PFSK-1 (cell line): ENCODE measurements around the gene SETD6.

Experiments used
- POLR2AphosphoS5 ChIP-seq: IDR thresholded peaks from 2 replicates; pipeline ENCODE4 v1.6.1; 2012; ENCODE audit warnings: low read depth, mild to moderate bottlenecking, control low read depth, low read length, moderate library complexity
- SIN3A ChIP-seq: IDR thresholded peaks from 2 replicates; pipeline ENCODE4 v1.6.1; 2012; ENCODE audit warnings: mild to moderate bottlenecking, low read length, moderate library complexity, borderline replicate concordance; ENCODE audit not compliant: insufficient read depth
- TAF1 ChIP-seq: IDR thresholded peaks from 2 replicates; pipeline ENCODE4 v1.6.1; 2012; ENCODE audit warnings: low read length, control low read depth, borderline replicate concordance; ENCODE audit not compliant: insufficient read depth
- TF ChIP-seq, protein P1 (sequence below), 2 experiments: IDR thresholded peaks; 2 replicates each; pipeline versions ENCODE4 v1.6.1 to v1.8.0; 2011 to 2012; ENCODE audit warnings: low read depth in 2 of 2, low read length in 2 of 2, control low read depth in 1 of 2, inconsistent platforms in 1 of 2, mild to moderate bottlenecking in 1 of 2, moderate library complexity in 1 of 2; ENCODE audit not compliant: insufficient read depth in 1 of 2

DNA sequence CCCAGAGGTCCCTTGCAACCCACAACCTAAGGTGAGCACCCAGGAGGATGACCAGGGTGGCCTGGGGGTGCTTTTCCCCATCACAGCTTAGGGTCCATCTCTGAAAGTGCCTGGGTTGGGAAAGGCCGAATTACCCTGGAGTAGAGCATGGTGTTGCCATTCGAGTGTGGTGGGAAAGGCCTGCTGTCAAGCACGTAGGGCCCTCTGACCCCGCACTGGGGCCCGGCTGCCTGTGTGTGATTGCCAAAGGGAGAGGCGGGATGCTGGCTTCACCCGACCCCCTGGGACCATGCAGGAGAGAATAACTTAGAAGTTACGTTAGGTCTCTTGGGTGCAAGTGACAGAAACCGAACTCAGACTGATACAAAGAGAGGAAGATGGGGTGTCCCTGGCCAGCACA is 43.1 kb upstream of the SETD6 start:
- TF ChIP-seq SIN3A (no peak), TAF1 (no peak), POLR2AphosphoS5 (no peak)
- TF ChIP-seq, protein P1, sequence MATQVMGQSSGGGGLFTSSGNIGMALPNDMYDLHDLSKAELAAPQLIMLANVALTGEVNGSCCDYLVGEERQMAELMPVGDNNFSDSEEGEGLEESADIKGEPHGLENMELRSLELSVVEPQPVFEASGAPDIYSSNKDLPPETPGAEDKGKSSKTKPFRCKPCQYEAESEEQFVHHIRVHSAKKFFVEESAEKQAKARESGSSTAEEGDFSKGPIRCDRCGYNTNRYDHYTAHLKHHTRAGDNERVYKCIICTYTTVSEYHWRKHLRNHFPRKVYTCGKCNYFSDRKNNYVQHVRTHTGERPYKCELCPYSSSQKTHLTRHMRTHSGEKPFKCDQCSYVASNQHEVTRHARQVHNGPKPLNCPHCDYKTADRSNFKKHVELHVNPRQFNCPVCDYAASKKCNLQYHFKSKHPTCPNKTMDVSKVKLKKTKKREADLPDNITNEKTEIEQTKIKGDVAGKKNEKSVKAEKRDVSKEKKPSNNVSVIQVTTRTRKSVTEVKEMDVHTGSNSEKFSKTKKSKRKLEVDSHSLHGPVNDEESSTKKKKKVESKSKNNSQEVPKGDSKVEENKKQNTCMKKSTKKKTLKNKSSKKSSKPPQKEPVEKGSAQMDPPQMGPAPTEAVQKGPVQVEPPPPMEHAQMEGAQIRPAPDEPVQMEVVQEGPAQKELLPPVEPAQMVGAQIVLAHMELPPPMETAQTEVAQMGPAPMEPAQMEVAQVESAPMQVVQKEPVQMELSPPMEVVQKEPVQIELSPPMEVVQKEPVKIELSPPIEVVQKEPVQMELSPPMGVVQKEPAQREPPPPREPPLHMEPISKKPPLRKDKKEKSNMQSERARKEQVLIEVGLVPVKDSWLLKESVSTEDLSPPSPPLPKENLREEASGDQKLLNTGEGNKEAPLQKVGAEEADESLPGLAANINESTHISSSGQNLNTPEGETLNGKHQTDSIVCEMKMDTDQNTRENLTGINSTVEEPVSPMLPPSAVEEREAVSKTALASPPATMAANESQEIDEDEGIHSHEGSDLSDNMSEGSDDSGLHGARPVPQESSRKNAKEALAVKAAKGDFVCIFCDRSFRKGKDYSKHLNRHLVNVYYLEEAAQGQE (IDR thresholded peaks at IDR 0.05; ENCODE audit: insufficient read depth in 1 of 2, low read depth in 2 of 2, low read length in 2 of 2): no peak
